NCI-H226 (cell line): ENCODE measurements around the gene PCID2.

ENCODE experiments used
- DNase-seq: peaks from one replicate; pipeline ENCODE4 v3.0.0-alpha.2; 2015

The PCID2 gene

GRCh38 chr13:113219256-113219940 is 10.9 kb upstream of the PCID2 start:
- no peak for DNase-seq

- no peak for DNase-seq
Measured at GRCh38 chr13:113218586-113218985, 10.1 kb upstream of the PCID2 start.

- DNase-seq = peak; percentile 31
Measured at GRCh38 chr13:113216254-113217048, 8.0 kb upstream of the PCID2 start.

GRCh38 chr13:113211774-113212173 is 3.3 kb upstream of the PCID2 start:
- no peak for DNase-seq

GRCh38 chr13:113210833-113211232 is 2.4 kb upstream of the PCID2 start:
- no peak for DNase-seq

- peak; percentile 54 for DNase-seq
Measured at GRCh38 chr13:113209759-113210421, 1.4 kb upstream of the PCID2 start.

GRCh38 chr13:113209336-113209758 is 878 bp upstream of the PCID2 start, which contains the start of gene CUL4A:
Gene CUL4A (plus strand): TSS chr13:113209613. CDS start chr13:113209628, 15 bp downstream.
- peak; percentile 76 for DNase-seq

- DNase-seq = peak; percentile 34
Measured at GRCh38 chr13:113207890-113208420, 514 bp downstream of the PCID2 start.

- DNase-seq = no peak
Measured at GRCh38 chr13:113207460-113207859, 1.0 kb downstream of the PCID2 start.

- no peak for DNase-seq
Measured at GRCh38 chr13:113205428-113205931, 3.0 kb downstream of the PCID2 start.

GRCh38 chr13:113204378-113204734 is 4.1 kb downstream of the PCID2 start:
- no peak for DNase-seq

GRCh38 chr13:113203507-113204377 is 4.7 kb downstream of the PCID2 start:
- DNase-seq = no peak

- DNase-seq = no peak
Measured at GRCh38 chr13:113202912-113203311, 5.6 kb downstream of the PCID2 start.

- DNase-seq = no peak
Measured at GRCh38 chr13:113201815-113202214, 6.7 kb downstream of the PCID2 start.

- no peak for DNase-seq
Measured at GRCh38 chr13:113196970-113197737, 11.3 kb downstream of the PCID2 start.

- no peak for DNase-seq
Measured at GRCh38 chr13:113195360-113195759, 13.1 kb downstream of the PCID2 start.

GRCh38 chr13:113192902-113193301 is 15.6 kb downstream of the PCID2 start:
- DNase-seq = peak; percentile 62

GRCh38 chr13:113192279-113192678 is 16.2 kb downstream of the PCID2 start:
- DNase-seq = no peak

- no peak for DNase-seq
Measured at GRCh38 chr13:113190181-113190580, 18.3 kb downstream of the PCID2 start.

GRCh38 chr13:113187883-113188665 is 20.4 kb downstream of the PCID2 start:
- DNase-seq = peak; percentile 17

GRCh38 chr13:113187263-113187669 is 21.2 kb downstream of the PCID2 start:
- DNase-seq = peak; percentile 99
